ENCODE measurements around the gene ELAVL3. TPM values are rescaled to one million over a fixed set of nuclear protein-coding genes. Genes with fewer than 3 reads are reported as not detected.

Gene ELAVL3
- total RNA-seq, 4 donors from 2014 or later = not detected

- no peak for TF ChIP-seq POLR2A (IDR thresholded peaks at IDR 0.05)
- TF ChIP-seq, protein P1, sequence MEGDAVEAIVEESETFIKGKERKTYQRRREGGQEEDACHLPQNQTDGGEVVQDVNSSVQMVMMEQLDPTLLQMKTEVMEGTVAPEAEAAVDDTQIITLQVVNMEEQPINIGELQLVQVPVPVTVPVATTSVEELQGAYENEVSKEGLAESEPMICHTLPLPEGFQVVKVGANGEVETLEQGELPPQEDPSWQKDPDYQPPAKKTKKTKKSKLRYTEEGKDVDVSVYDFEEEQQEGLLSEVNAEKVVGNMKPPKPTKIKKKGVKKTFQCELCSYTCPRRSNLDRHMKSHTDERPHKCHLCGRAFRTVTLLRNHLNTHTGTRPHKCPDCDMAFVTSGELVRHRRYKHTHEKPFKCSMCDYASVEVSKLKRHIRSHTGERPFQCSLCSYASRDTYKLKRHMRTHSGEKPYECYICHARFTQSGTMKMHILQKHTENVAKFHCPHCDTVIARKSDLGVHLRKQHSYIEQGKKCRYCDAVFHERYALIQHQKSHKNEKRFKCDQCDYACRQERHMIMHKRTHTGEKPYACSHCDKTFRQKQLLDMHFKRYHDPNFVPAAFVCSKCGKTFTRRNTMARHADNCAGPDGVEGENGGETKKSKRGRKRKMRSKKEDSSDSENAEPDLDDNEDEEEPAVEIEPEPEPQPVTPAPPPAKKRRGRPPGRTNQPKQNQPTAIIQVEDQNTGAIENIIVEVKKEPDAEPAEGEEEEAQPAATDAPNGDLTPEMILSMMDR (IDR thresholded peaks at IDR 0.05) = no peak
- WGBS, 2 donors = 90 to 94% methylated on average over 10 to 12 of the region's 13 CpGs
- H3K4me3 ChIP-seq (ENCODE audit: low read depth, poor library complexity, severe bottlenecking) = no peak overlapping the region
- intact Hi-C loops (cut with DNase I; ENCODE audit: low total_unique reads) = no loop called here
- no peak for DNase-seq (ENCODE audit: low spot score in 2 of 2)
These were observed 35.7 kb downstream of the ELAVL3 start for GRCh38 chr19:11445141-11445540.

DNA sequence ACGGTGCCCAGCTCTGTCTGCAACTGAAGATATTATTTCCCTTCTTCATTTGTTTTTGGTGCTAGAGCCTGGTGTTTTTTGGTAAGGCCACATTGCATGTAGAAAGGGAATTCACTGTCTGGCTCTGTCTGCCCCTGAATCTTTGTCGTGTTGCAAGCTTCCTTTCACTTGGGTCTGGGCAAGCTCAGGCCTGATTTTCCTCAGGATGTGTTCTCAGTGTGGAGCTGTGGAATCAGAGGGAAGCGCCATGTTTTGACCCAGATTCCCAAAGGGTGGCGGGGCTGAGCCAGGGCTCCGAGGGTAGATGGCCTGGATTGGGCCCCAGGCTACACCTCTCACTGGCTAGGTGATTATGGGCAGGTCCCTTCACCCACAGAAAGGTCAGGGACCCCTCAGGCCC, 36.8 kb downstream of the ELAVL3 start:
- no peak overlapping the region for H3K4me3 ChIP-seq (ENCODE audit: low read depth, poor library complexity, severe bottlenecking)
- TF ChIP-seq, protein P1 (IDR thresholded peaks at IDR 0.05) = no peak
- TF ChIP-seq POLR2A (IDR thresholded peaks at IDR 0.05) = no peak
- WGBS, 2 donors = 42 to 43% methylated on average over 5 of the region's 5 CpGs
- no peak for DNase-seq (ENCODE audit: low spot score in 2 of 2)
- intact Hi-C loops (cut with DNase I; ENCODE audit: low total_unique reads) = no loop called here

DNA sequence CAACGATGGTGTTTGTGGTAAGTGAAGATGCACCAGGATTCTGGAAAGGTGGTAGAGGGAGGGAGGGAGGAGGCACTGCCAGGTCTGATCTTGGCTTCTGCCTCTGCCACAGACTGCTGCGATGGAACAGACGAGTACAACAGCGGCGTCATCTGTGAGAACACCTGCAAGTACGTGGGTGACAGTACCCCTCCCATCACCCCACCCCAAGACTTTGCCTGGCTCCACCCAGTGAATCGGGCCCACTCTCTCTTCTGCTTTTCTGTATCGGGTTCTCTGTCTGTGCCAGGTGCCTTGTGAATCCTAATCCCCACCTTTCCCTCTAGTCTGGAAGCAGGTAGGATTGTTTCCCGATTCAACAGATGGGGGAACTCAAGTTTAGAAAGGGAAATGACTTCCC, 42.9 kb downstream of the ELAVL3 start:
- DNase-seq (ENCODE audit: low spot score in 2 of 2) = no peak
- intact Hi-C loops (cut with DNase I; ENCODE audit: low total_unique reads) = no loop called here
- WGBS, 2 donors = 84 to 93% methylated on average over 9 of the region's 9 CpGs
- no peak overlapping the region for H3K4me3 ChIP-seq (ENCODE audit: low read depth, poor library complexity, severe bottlenecking)
- no peak for TF ChIP-seq POLR2A (IDR thresholded peaks at IDR 0.05)
- TF ChIP-seq, protein P1 (IDR thresholded peaks at IDR 0.05) = no peak

DNA sequence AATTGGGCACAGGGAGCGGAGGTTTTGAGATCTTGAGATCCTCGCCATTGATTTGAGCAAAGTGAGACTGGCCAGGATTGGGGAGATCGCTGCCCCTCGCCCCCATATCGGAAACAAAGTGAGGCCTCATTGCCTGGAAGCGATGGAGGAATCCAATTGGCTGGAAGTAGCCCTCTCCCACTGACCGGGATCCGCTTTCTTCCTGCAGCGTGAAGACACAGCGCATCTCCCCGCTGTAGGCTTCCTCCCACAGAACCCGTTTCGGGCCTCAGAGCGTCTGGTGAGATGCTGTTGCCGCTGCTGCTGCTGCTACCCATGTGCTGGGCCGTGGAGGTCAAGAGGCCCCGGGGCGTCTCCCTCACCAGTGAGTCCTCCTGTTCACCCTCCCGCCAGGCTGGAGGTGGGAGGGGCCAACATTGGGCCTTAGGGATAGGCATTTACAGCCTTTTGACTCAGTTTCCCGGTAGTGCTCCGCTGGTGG, 45.0 kb downstream of the ELAVL3 start:
- intact Hi-C loops (cut with DNase I; ENCODE audit: low total_unique reads) = no loop called here

GRCh38 chr19:11435057-11435832, 45.6 kb downstream of the ELAVL3 start, which contains the start of the genes ODAD3 and PRKCSH:
Gene ODAD3 (minus strand): TSS chr19:11435121. CDS start chr19:11435016, 105 bp downstream.
Gene PRKCSH (plus strand): TSS chr19:11435635. CDS start chr19:11436118, 483 bp downstream.
- TF ChIP-seq POLR2A (IDR thresholded peaks at IDR 0.05) = no peak
- TF ChIP-seq, protein P1 (IDR thresholded peaks at IDR 0.05) = peak in 2 of 3 donors; percentile 36 to 99
- peak within 1 kb of the TSS; percentile 48 for H3K4me3 ChIP-seq (ENCODE audit: low read depth, poor library complexity, severe bottlenecking)
- intact Hi-C loops (cut with DNase I; ENCODE audit: low total_unique reads) = no loop called here
- peak; percentile 99 for DNase-seq (ENCODE audit: low spot score in 2 of 2)
- 0 to 1% methylated on average over 50 to 53 of the region's 53 CpGs for WGBS, 2 donors

More for the DNA sequence above, 45.0 kb downstream of the ELAVL3 start:
- H3K4me3 ChIP-seq (ENCODE audit: low read depth, poor library complexity, severe bottlenecking) = peak overlapping the region; percentile 48
- DNase-seq (ENCODE audit: low spot score in 2 of 2) = no peak
- TF ChIP-seq, protein P1 (IDR thresholded peaks at IDR 0.05) = no peak
- no peak for TF ChIP-seq POLR2A (IDR thresholded peaks at IDR 0.05)
- WGBS, 2 donors = 5% methylated on average over 21 of the region's 21 CpGs

Data from lower leg skin (tissue), 4 donors.